ENCODE data around the gene MC3R. TPM values are rescaled to one million over a fixed set of nuclear protein-coding genes. Genes with fewer than 3 reads are reported as not detected.

MC3R gene
- total RNA-seq, 1 donor from 2014 or later: not detected

GRCh38 chr20:56271974-56272373, 23.4 kb downstream of the MC3R start:
- Histone ChIP-seq H3K27ac (replicated peaks) (no peak overlapping the region), H3K4me3 (no peak overlapping the region), H3K36me3 (no peaks in the 10 kb centered on the region), H3K27me3 (ENCODE audit: low read depth) (peaks cover 40% of the 10 kb centered on the region), H3K4me1 (no peaks in the 10 kb centered on the region), H3K9me3 (replicated peaks) (peaks cover 2% of the 10 kb centered on the region)
- no peak for TF ChIP-seq CTCF (IDR thresholded peaks at IDR 0.05; ENCODE audit: borderline replicate concordance)
- intact Hi-C loops (cut with micrococcal nuclease): no loop called here
- no peak for DNase-seq

- TF ChIP-seq CTCF (IDR thresholded peaks at IDR 0.05; ENCODE audit: borderline replicate concordance): no peak
- Histone ChIP-seq H3K9me3 (replicated peaks) (peaks cover 13% of the 10 kb centered on the region), H3K27ac (replicated peaks) (no peak overlapping the region), H3K4me1 (no peaks in the 10 kb centered on the region), H3K27me3 (ENCODE audit: low read depth) (peaks cover 35% of the 10 kb centered on the region), H3K4me3 (no peak overlapping the region), H3K36me3 (no peaks in the 10 kb centered on the region)
- intact Hi-C loops (cut with micrococcal nuclease): no loop called here
- no peak for DNase-seq
These were observed 25.0 kb downstream of the MC3R start for GRCh38 chr20:56273491-56273890.

GRCh38 chr20:56274156-56274555, 25.6 kb downstream of the MC3R start:
- no peak overlapping the region for H3K4me3 ChIP-seq
- peaks cover 13% of the 10 kb centered on the region for H3K9me3 ChIP-seq (replicated peaks)
- no peak for DNase-seq
- peaks cover 32% of the 10 kb centered on the region for H3K27me3 ChIP-seq (ENCODE audit: low read depth)
- no peak overlapping the region for H3K27ac ChIP-seq (replicated peaks)
- TF ChIP-seq CTCF (IDR thresholded peaks at IDR 0.05; ENCODE audit: borderline replicate concordance): no peak
- H3K36me3 ChIP-seq: no peaks in the 10 kb centered on the region
- no peaks in the 10 kb centered on the region for H3K4me1 ChIP-seq
- intact Hi-C loops (cut with micrococcal nuclease): no loop called here

- peaks cover 22% of the 10 kb centered on the region for H3K9me3 ChIP-seq (replicated peaks)
- no peaks in the 10 kb centered on the region for H3K36me3 ChIP-seq
- no peak for TF ChIP-seq CTCF (IDR thresholded peaks at IDR 0.05; ENCODE audit: borderline replicate concordance)
- H3K27me3 ChIP-seq (ENCODE audit: low read depth): peaks cover 20% of the 10 kb centered on the region
- no peak overlapping the region for H3K4me3 ChIP-seq
- DNase-seq: no peak
- no peak overlapping the region for H3K27ac ChIP-seq (replicated peaks)
- H3K4me1 ChIP-seq: no peaks in the 10 kb centered on the region
- intact Hi-C loops (cut with micrococcal nuclease): no loop called here
These were observed 29.7 kb downstream of the MC3R start for GRCh38 chr20:56278196-56278595.

GRCh38 chr20:56285496-56285895, 37.0 kb downstream of the MC3R start:
- no peak for DNase-seq
- Histone ChIP-seq H3K4me3 (no peak overlapping the region), H3K4me1 (no peaks in the 10 kb centered on the region), H3K36me3 (no peaks in the 10 kb centered on the region), H3K27ac (replicated peaks) (no peak overlapping the region), H3K9me3 (replicated peaks) (peaks cover 8% of the 10 kb centered on the region), H3K27me3 (ENCODE audit: low read depth) (no peaks in the 10 kb centered on the region)
- intact Hi-C loops (cut with micrococcal nuclease): no loop called here
- no peak for TF ChIP-seq CTCF (IDR thresholded peaks at IDR 0.05; ENCODE audit: borderline replicate concordance)

GRCh38 chr20:56289652-56290051, 41.1 kb downstream of the MC3R start:
- intact Hi-C loops (cut with micrococcal nuclease): no loop called here
- no peak for DNase-seq
- Histone ChIP-seq H3K27ac (replicated peaks) (no peak overlapping the region), H3K9me3 (replicated peaks) (no peaks in the 10 kb centered on the region), H3K4me1 (no peaks in the 10 kb centered on the region), H3K36me3 (no peaks in the 10 kb centered on the region), H3K27me3 (ENCODE audit: low read depth) (peaks cover 17% of the 10 kb centered on the region), H3K4me3 (no peak overlapping the region)
- TF ChIP-seq CTCF (IDR thresholded peaks at IDR 0.05; ENCODE audit: borderline replicate concordance): no peak
